ENCODE data around the gene RRP1. TPM values are rescaled to one million over a fixed set of nuclear protein-coding genes. Genes with fewer than 3 reads are reported as not detected.
A peak's percentile ranks its signal among the peaks of the same experiment; 100 is the strongest.

The RRP1 gene
- total and polyA plus RNA-seq, 8 donors, result 7.6 to 18.4 (median 12.3) TPM

- WGBS, 2 donors, result 83 to 88% methylated on average over 30 of the region's 30 CpGs
- TF ChIP-seq CTCF (IDR thresholded peaks at IDR 0.05), result no peak
- H3K27me3 ChIP-seq, result no peaks in the 10 kb centered on the region
- ATAC-seq (no peak), DNase-seq (no peak), FAIRE-seq (no peak)
- intact Hi-C loops (cut with DNase I), result no loop called here
- no peak overlapping the region for H3K4me3 ChIP-seq
- no peaks in the 10 kb centered on the region for H3K9me3 ChIP-seq
- no peak overlapping the region for H3K27ac ChIP-seq
- no peaks in the 10 kb centered on the region for H3K4me1 ChIP-seq
- no peaks in the 10 kb centered on the region for H3K36me3 ChIP-seq
These were observed 44.9 kb downstream of the RRP1 start for GRCh38 chr21:43834146-43834905.

GRCh38 chr21:43835050-43835449 lies 45.7 kb downstream of the RRP1 start:
- no peak for TF ChIP-seq CTCF (IDR thresholded peaks at IDR 0.05)
- Histone ChIP-seq H3K9me3 (no peaks in the 10 kb centered on the region), H3K36me3 (no peaks in the 10 kb centered on the region), H3K4me3 (no peak overlapping the region), H3K27me3 (no peaks in the 10 kb centered on the region), H3K4me1 (no peaks in the 10 kb centered on the region), H3K27ac (no peak overlapping the region)
- intact Hi-C loops (cut with DNase I), result no loop called here
- ATAC-seq (no peak), DNase-seq (peak in 1 of 6 donors; percentile 23), FAIRE-seq (no peak)
- 62 to 72% methylated on average over 15 of the region's 15 CpGs for WGBS, 2 donors

- Histone ChIP-seq H3K9me3 (no peaks in the 10 kb centered on the region), H3K36me3 (no peaks in the 10 kb centered on the region), H3K27ac (no peak overlapping the region), H3K27me3 (no peaks in the 10 kb centered on the region), H3K4me3 (no peak overlapping the region), H3K4me1 (no peaks in the 10 kb centered on the region)
- DNase-seq (no peak), ATAC-seq (no peak), FAIRE-seq (no peak)
- 73 to 87% methylated on average over 6 of the region's 6 CpGs for WGBS, 2 donors
- TF ChIP-seq CTCF (IDR thresholded peaks at IDR 0.05), result no peak
- intact Hi-C loops (cut with DNase I), result no loop called here
These were observed 46.5 kb downstream of the RRP1 start for GRCh38 chr21:43835861-43836260.

- Histone ChIP-seq H3K27me3 (no peaks in the 10 kb centered on the region), H3K4me3 (no peak overlapping the region), H3K9me3 (no peaks in the 10 kb centered on the region), H3K36me3 (no peaks in the 10 kb centered on the region), H3K27ac (no peak overlapping the region), H3K4me1 (no peaks in the 10 kb centered on the region)
- FAIRE-seq, result no peak
- 63 to 80% methylated on average over 6 of the region's 6 CpGs for WGBS, 2 donors
- TF ChIP-seq CTCF (IDR thresholded peaks at IDR 0.05), result no peak
- intact Hi-C loops (cut with DNase I), result no loop called here
- DNase-seq, result peak in 1 of 6 donors; percentile 5
- ATAC-seq, result no peak
These were observed 47.2 kb downstream of the RRP1 start for GRCh38 chr21:43836616-43837015.

- ATAC-seq, result no peak
- H3K4me1 ChIP-seq, result no peaks in the 10 kb centered on the region
- intact Hi-C loops (cut with DNase I), result no loop called here
- H3K27me3 ChIP-seq, result no peaks in the 10 kb centered on the region
- H3K27ac ChIP-seq, result no peak overlapping the region
- H3K4me3 ChIP-seq, result no peak overlapping the region
- no peaks in the 10 kb centered on the region for H3K9me3 ChIP-seq
- no peaks in the 10 kb centered on the region for H3K36me3 ChIP-seq
- no peak for DNase-seq
- 86% methylated on average over 3 of the region's 3 CpGs for WGBS, 2 donors
- no peak for TF ChIP-seq CTCF (IDR thresholded peaks at IDR 0.05)
- FAIRE-seq, result no peak
These were observed 50.9 kb downstream of the RRP1 start for GRCh38 chr21:43840259-43840658.

Data from pancreas (tissue), 10 donors.